Measurements from ENCODE around the gene HDAC4. TPM values are rescaled to one million over a fixed set of nuclear protein-coding genes. Genes with fewer than 3 reads are reported as not detected.

Gene HDAC4
- total and polyA plus RNA-seq, 12 donors: 3.7 to 40.0 (median 25.5) TPM

- H3K27me3 ChIP-seq: peaks cover 4 to 33% (median 28%) of the 10 kb centered on the region in 7 donors
- no peaks in the 10 kb centered on the region for H3K36me3 ChIP-seq
- no peak for ATAC-seq
- WGBS, 2 donors: 79 to 84% methylated on average over 14 of the region's 14 CpGs
- TF ChIP-seq CTCF (IDR thresholded peaks at IDR 0.05): no peak
- intact Hi-C loops (cut with DNase I): no loop called here
- no peak for DNase-seq
- peaks cover 0 to 5% (median 0%) of the 10 kb centered on the region in 11 donors for H3K9me3 ChIP-seq
- no peak overlapping the region for H3K27ac ChIP-seq
- peaks cover 3 to 50% (median 14%) of the 10 kb centered on the region in 9 donors for H3K4me1 ChIP-seq
- no peak overlapping the region for H3K4me3 ChIP-seq
These were observed 43.1 kb upstream of the HDAC4 start for GRCh38 chr2:239443666-239444567.

- Histone ChIP-seq H3K27me3 (peaks cover 4 to 36% (median 28%) of the 10 kb centered on the region in 7 donors), H3K4me1 (peaks cover 3 to 57% (median 14%) of the 10 kb centered on the region in 9 donors), H3K4me3 (no peak overlapping the region), H3K27ac (no peak overlapping the region), H3K9me3 (peaks cover 0 to 5% (median 0%) of the 10 kb centered on the region in 11 donors), H3K36me3 (no peaks in the 10 kb centered on the region)
- no peak for ATAC-seq
- 93 to 95% methylated on average over 8 of the region's 8 CpGs for WGBS, 2 donors
- intact Hi-C loops (cut with DNase I): no loop called here
- TF ChIP-seq CTCF (IDR thresholded peaks at IDR 0.05): no peak
- no peak for DNase-seq
These were observed 42.3 kb upstream of the HDAC4 start for GRCh38 chr2:239443102-239443620.

- H3K4me3 ChIP-seq: no peak overlapping the region
- H3K9me3 ChIP-seq: peaks cover 0 to 5% (median 0%) of the 10 kb centered on the region in 11 donors
- no peaks in the 10 kb centered on the region for H3K36me3 ChIP-seq
- no peak for TF ChIP-seq CTCF (IDR thresholded peaks at IDR 0.05)
- WGBS, 2 donors: 88 to 91% methylated on average over 7 of the region's 7 CpGs
- peaks cover 3 to 67% (median 14%) of the 10 kb centered on the region in 9 donors for H3K4me1 ChIP-seq
- DNase-seq (no peak), ATAC-seq (no peak)
- peaks cover 4 to 45% (median 28%) of the 10 kb centered on the region in 7 donors for H3K27me3 ChIP-seq
- intact Hi-C loops (cut with DNase I): no loop called here
- no peak overlapping the region for H3K27ac ChIP-seq
These were observed 41.4 kb upstream of the HDAC4 start for GRCh38 chr2:239442192-239442591.

DNA sequence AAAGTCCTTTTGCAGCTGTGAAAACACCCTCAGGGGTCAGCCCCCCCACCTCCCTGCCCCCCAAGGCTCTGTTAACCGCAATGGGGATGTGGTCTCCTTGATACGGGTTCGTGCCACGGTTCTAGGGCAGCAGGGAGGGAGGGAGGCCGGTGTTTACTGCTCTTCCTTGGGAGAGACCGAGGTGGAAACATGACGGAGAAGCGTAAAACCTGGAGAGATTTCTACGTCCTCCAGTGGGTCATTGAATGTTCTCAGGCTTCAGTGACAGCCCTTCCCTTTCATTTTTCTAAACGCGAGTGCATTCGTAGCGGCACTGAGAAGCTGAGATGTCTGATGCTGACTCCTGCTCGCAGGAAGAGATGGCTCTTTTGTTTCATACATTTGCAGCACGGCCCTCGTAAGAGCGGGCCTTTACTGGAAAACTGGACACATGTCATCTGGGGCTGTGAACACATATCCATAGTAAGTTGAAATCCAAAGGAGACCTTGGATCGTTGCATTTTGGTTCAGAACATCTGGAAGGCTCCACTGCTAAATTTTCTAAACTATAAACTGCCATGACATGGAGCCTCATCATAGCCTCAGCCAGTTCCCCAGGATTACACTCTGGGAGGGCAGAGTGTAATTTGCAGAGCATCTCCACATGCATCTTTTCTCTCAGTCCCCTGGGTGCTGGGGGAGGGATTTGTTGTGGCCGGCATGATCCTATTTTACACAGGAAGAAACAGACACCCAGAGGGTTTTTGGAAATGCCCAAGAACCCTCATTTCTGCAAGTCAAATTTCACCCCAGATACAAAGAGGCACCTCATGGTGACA is 40.6 kb upstream of the HDAC4 start:
- DNase-seq: no peak
- peak overlapping the region in 6 of 10 donors; percentile 4 to 34 (median 24) for H3K4me3 ChIP-seq
- peaks cover 4 to 47% (median 28%) of the 10 kb centered on the region in 7 donors for H3K27me3 ChIP-seq
- ATAC-seq: no peak
- H3K27ac ChIP-seq: no peak overlapping the region
- 41 to 44% methylated on average over 19 of the region's 19 CpGs for whole genome bisulfite sequencing, 2 donors
- H3K9me3 ChIP-seq: peaks cover 0 to 5% (median 0%) of the 10 kb centered on the region in 11 donors
- H3K4me1 ChIP-seq: peaks cover 3 to 71% (median 14%) of the 10 kb centered on the region in 9 donors
- H3K36me3 ChIP-seq: no peaks in the 10 kb centered on the region
- intact Hi-C loops (cut with DNase I): loop anchor here in 1 of 10 donors (2.0 kb wide), 1 partner anchor 53 kb away; no protein-coding TSS in a partner anchor
- TF ChIP-seq CTCF (IDR thresholded peaks at IDR 0.05): no peak
